Transverse colon (tissue), 4 donors: ENCODE data around the gene TMEM192. TPM values are rescaled to one million over a fixed set of nuclear protein-coding genes. Genes with fewer than 3 reads are reported as not detected.

Experiments used
- DNase-seq: peaks from one replicate; pipeline ENCODE4 v3.0.0-alpha.2; 2019
- H3K27ac ChIP-seq, 4 donors: fragments of 200-600 bp; sonication (generic); 2 replicates each; pipeline ENCODE4 v1.5.1; 2016 to 2018; ENCODE audit warnings: inconsistent platforms in 4 of 4
- H3K27me3 ChIP-seq: fragments of 200-600 bp; sonication (generic); 2 replicates; pipeline ENCODE4 v1.5.1; 2017; ENCODE audit warnings: inconsistent platforms
- H3K36me3 ChIP-seq, 4 donors: fragments of 200-600 bp; sonication (generic); 2 replicates each; pipeline ENCODE4 v1.5.1; 2017 to 2019; ENCODE audit warnings: inconsistent platforms in 4 of 4
- H3K4me1 ChIP-seq, 4 donors: fragments of 200-600 bp; sonication (generic); 2 replicates each; pipeline ENCODE4 v1.5.1; 2017 to 2020; ENCODE audit warnings: inconsistent platforms in 4 of 4
- H3K4me3 ChIP-seq, 4 donors: fragments of 200-600 bp; sonication (generic); 1 replicate in 1 of 4; 2 replicates in 3 of 4; pipeline versions ENCODE4 v1.5.1 to v1.6.1; 2017 to 2019; ENCODE audit warnings: inconsistent platforms in 4 of 4
- H3K9me3 ChIP-seq, 2 donors: fragments of 200-600 bp; sonication (generic); 2 replicates each; pipeline ENCODE4 v1.5.1; 2017 to 2019; ENCODE audit warnings: inconsistent platforms in 2 of 2
- CTCF ChIP-seq, 5 experiments: fragments of 200-600 bp in 3 of 5; fragments of 450-650 bp in 2 of 5; sonication (generic) in 3 of 5; IDR thresholded peaks; 1 replicate in 2 of 5; 2 replicates in 3 of 5; pipeline ENCODE4 v1.5.1; 2016 to 2017; ENCODE audit warnings: antibody characterized with exemption in 5 of 5, inconsistent platforms in 3 of 5, mild to moderate bottlenecking in 2 of 5, moderate library complexity in 1 of 5
- EP300 ChIP-seq: sonication (generic); formaldehyde crosslinking; IDR thresholded peaks from one replicate; pipeline ENCODE4 v1.6.1; 2017; ENCODE audit warnings: antibody characterized with exemption, low read depth
- POLR2A ChIP-seq: fragments of 450-650 bp; IDR thresholded peaks from one replicate; pipeline ENCODE4 v1.6.1; 2016; ENCODE audit warnings: antibody characterized with exemption, mild to moderate bottlenecking, moderate library complexity
- POLR2AphosphoS5 ChIP-seq, 3 donors: sonication (generic); formaldehyde crosslinking; IDR thresholded peaks; one replicate each; pipeline ENCODE4 v1.6.1; 2016; ENCODE audit warnings: antibody characterized with exemption in 3 of 3
- WGBS, 2 donors: methylation state at CpG; one replicate each; pipeline ENCODE4 v1.1.5; 2018; ENCODE audit warnings: low coverage in 1 of 2; 5-methylcytosine and 5-hydroxymethylcytosine counted together
- in situ Hi-C, 4 donors: fragments of 200-750 bp; cut with MboI; loops; one replicate each; pipeline versions ENCODE4 v1.15.0 to v1.15.1; 2017; ENCODE audit warnings: low sequenced_read_pairs in 3 of 4, low pct_ligation_motif_present in 1 of 4, low pct_unique_long_range_greater_than_20kb in 1 of 4
- intact Hi-C: fragments of 100-400 bp; cut with DNase I; formaldehyde crosslinking; loops from one replicate; pipeline ENCODE4 v1.15.1; 2023; ENCODE audit warnings: low total_unique reads
- total RNA-seq, 4 donors: library from RNA; depleted of rRNA; stranded (reverse); fragments of >200 nt; gene quantifications; one replicate each; pipeline ENCODE4 v1.1.0, GENCODE V29; 2016

TMEM192 gene
- total RNA-seq, 4 donors from 2014 or later: 2.4 to 20.3 (median 12.4) TPM

GRCh38 chr4:165124488-165124887 lies 11.8 kb upstream of the TMEM192 start:
- H3K36me3 ChIP-seq: no peaks in the 10 kb centered on the region
- H3K27ac ChIP-seq: no peak overlapping the region
- H3K9me3 ChIP-seq: no peaks in the 10 kb centered on the region
- peaks cover 5% of the 10 kb centered on the region for H3K27me3 ChIP-seq
- TF ChIP-seq POLR2AphosphoS5 (IDR thresholded peaks at IDR 0.05) (no peak), EP300 (no peak), CTCF (IDR thresholded peaks at IDR 0.05) (no peak), POLR2A (no peak)
- WGBS, 2 donors: 85% methylated on average over 5 of the region's 5 CpGs; no CpG with 5 or more reads in 1 of the 2 donors
- intact Hi-C loops: no loop called here
- DNase-seq: no peak
- in situ Hi-C loops: loop anchor here in 1 of 4 donors (5.0 kb wide), 1 partner anchor 338 kb away; no protein-coding TSS in a partner anchor
- H3K4me1 ChIP-seq: no peaks in the 10 kb centered on the region
- no peak overlapping the region for H3K4me3 ChIP-seq

GRCh38 chr4:165118256-165118909 lies 5.7 kb upstream of the TMEM192 start:
- Histone ChIP-seq H3K9me3 (no peaks in the 10 kb centered on the region), H3K36me3 (no peaks in the 10 kb centered on the region), H3K27me3 (peaks cover 14% of the 10 kb centered on the region), H3K4me1 (peaks cover 0 to 6% (median 4%) of the 10 kb centered on the region in 4 donors), H3K27ac (no peak overlapping the region), H3K4me3 (no peak overlapping the region)
- no peak for DNase-seq
- WGBS, 2 donors: 59 to 61% methylated on average over 3 to 4 of the region's 4 CpGs
- TF ChIP-seq CTCF (IDR thresholded peaks at IDR 0.05) (no peak), EP300 (no peak), POLR2AphosphoS5 (IDR thresholded peaks at IDR 0.05) (no peak), POLR2A (no peak)
- intact Hi-C loops (no loop called here), in situ Hi-C loops (no loop called here)

- no peak for DNase-seq
- no peaks in the 10 kb centered on the region for H3K9me3 ChIP-seq
- no peaks in the 10 kb centered on the region for H3K36me3 ChIP-seq
- 90 to 100% methylated on average over 1 to 3 of the region's 3 CpGs for WGBS, 2 donors
- H3K4me3 ChIP-seq: no peak overlapping the region
- intact Hi-C loops (no loop called here), in situ Hi-C loops (no loop called here)
- H3K27me3 ChIP-seq: peaks cover 14% of the 10 kb centered on the region
- H3K27ac ChIP-seq: no peak overlapping the region
- TF ChIP-seq EP300: no peak
- no peak for TF ChIP-seq POLR2AphosphoS5 (IDR thresholded peaks at IDR 0.05)
- TF ChIP-seq POLR2A: no peak
- TF ChIP-seq CTCF (IDR thresholded peaks at IDR 0.05): no peak
- H3K4me1 ChIP-seq: peaks cover 3 to 16% (median 8%) of the 10 kb centered on the region in 4 donors
Observed at GRCh38 chr4:165115301-165115700, 2.6 kb upstream of the TMEM192 start.

GRCh38 chr4:165111906-165112367 lies 723 bp downstream of the TMEM192 start:
- in situ Hi-C loops (no loop called here), intact Hi-C loops (no loop called here)
- Histone ChIP-seq H3K27me3 (no peaks in the 10 kb centered on the region), H3K27ac (peak overlapping the region; percentile 87 to 93 (median 91)), H3K4me3 (peak overlapping the region; percentile 73 to 92 (median 85)), H3K4me1 (peaks cover 3 to 16% (median 8%) of the 10 kb centered on the region in 4 donors), H3K9me3 (no peaks in the 10 kb centered on the region), H3K36me3 (no peaks in the 10 kb centered on the region)
- no peak for DNase-seq
- WGBS, 2 donors: 4 to 10% methylated on average over 2 to 13 of the region's 17 CpGs
- no peak for TF ChIP-seq EP300
- TF ChIP-seq POLR2AphosphoS5 (IDR thresholded peaks at IDR 0.05): no peak
- TF ChIP-seq CTCF (IDR thresholded peaks at IDR 0.05): no peak
- no peak for TF ChIP-seq POLR2A
